BJ (cell line): ENCODE measurements around the gene ACTMAP. TPM values are rescaled to one million over a fixed set of nuclear protein-coding genes. Genes with fewer than 3 reads are reported as not detected.

Experiments used
- CTCF ChIA-PET: fragments of 350-600 bp; formaldehyde crosslinking; extraction: SDS; loops from one replicate; lab custom pipeline; 2021; ENCODE audit warnings: antibody characterized with exemption, inconsistent platforms; lab: Yijun Ruan, JAX
- POLR2A ChIA-PET: fragments of 300-600 bp; sonication (Branson Sonifier 250); formaldehyde crosslinking; extraction: SDS; loops from one replicate; lab custom pipeline; 2021; ENCODE audit warnings: antibody characterized with exemption; lab: Charles Lee
- DNase-seq: peaks from one replicate; pipeline ENCODE4 v3.0.0-alpha.2; 2011; ENCODE audit warnings: low read depth
- H3K27me3 ChIP-seq: 2 replicates; pipeline ENCODE4 v1.6.0; 2011; ENCODE audit warnings: low read length; ENCODE audit not compliant: control insufficient read depth, insufficient read depth
- H3K36me3 ChIP-seq: 2 replicates; pipeline ENCODE4 v1.5.1; 2011; ENCODE audit warnings: low read length; ENCODE audit not compliant: control insufficient read depth, insufficient read depth
- H3K4me3 ChIP-seq: 2 replicates; pipeline ENCODE4 v1.5.1; 2011; ENCODE audit warnings: low read depth, mild to moderate bottlenecking, control low read depth, low read length
- CTCF ChIP-seq: IDR thresholded peaks from 2 replicates; pipeline ENCODE4 v1.5.1; 2011; ENCODE audit warnings: low read depth, mild to moderate bottlenecking, control low read depth, inconsistent platforms, low read length, moderate library complexity; ENCODE audit not compliant: insufficient read depth
- polyA minus RNA-seq: library from RNA; depleted of rRNA, polyadenylated mRNA; stranded (reverse); fragments of >200 nt; gene quantifications from 2 replicates; pipeline ENCODE4 v1.2.3, GENCODE V29; 2011; rRNA and poly(A)+ RNA removed
- polyA plus RNA-seq: library from polyadenylated mRNA; depleted of rRNA; stranded (reverse); fragments of >200 nt; gene quantifications from 2 replicates; pipeline ENCODE4 v1.2.3, GENCODE V29; 2011; rRNA removed

Gene ACTMAP
- polyA plus RNA-seq (3.9 and 5.5 TPM in 2 replicates), polyA minus RNA-seq (5.0 and 5.8 TPM in 2 replicates)

- Histone ChIP-seq H3K36me3 (no peaks in the 10 kb centered on the region; the same call in 1 of the 2 replicates), H3K27me3 (no peaks in the 10 kb centered on the region), H3K4me3 (peak within 1 kb of the TSS; percentile 72)
- ChIA-PET CTCF (interaction anchor here (0.6 to 1.9 kb wide), 3 partner anchors 57 to 69 kb away, joined by 4 read pairs; no protein-coding TSS in a partner anchor), POLR2A (interaction anchor here (0.6 to 0.7 kb wide), 6 partner anchors 28 to 653 kb away, joined by 3 to 31 read pairs (median 4); partner anchors contain the start of gene RAB4B)
- peak; percentile 99 for DNase-seq
- no peak for TF ChIP-seq CTCF
Measured at GRCh38 chr19:40750058-40750873, at the start of gene ACTMAP. TSS of gene ACTMAP (minus strand) at chr19:40750477. CDS start at chr19:40749803, 674 bp downstream.

DNA sequence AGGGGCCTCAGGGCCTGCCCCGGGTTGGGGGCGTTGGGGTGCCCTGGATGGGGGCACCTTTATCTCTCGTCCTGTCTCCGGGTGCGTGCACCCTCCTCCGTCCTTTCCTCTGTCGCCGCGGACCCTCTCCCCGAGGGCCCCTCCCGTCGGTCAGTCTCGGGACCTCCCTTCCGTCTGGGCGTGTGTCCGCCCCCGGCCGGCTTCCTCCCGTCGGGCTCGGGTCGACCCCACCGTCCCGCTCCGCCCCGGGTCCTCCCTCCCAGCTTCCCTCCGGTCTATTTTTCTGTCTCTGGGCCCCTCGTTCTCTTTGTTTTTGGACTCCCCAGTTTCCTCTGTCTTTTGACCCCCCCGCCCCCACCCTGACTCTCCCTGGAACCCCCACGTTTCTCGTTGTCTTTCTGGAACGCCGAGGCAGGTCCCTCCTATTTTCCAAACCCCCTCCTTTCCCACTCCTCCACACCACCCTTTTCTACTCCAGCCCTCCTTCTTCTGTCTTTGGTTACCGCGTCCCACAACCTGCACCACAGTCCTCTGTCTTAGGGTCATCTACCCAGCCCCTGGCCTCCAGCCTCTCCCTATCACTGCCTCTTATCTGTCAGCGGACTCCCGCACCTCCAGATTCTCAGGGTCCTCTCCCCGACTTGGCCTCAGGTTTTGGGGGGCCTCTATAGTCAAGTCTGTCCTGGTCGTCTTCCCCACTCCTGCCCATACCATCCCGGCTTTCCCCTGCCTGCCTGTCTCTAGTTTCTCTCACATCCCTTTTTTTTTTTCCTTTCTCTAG lies 49.5 kb upstream of the ACTMAP start:
- no peaks in the 10 kb centered on the region for H3K27me3 ChIP-seq
- ChIA-PET POLR2A (no interaction called here), CTCF (no interaction called here)
- H3K4me3 ChIP-seq = peak overlapping the region; percentile 92
- H3K36me3 ChIP-seq = peaks cover 20% of the 10 kb centered on the region
- no peak for DNase-seq
- TF ChIP-seq CTCF = no peak

- no peak for TF ChIP-seq CTCF
- peak; percentile 97 for DNase-seq
- Histone ChIP-seq H3K27me3 (no peaks in the 10 kb centered on the region), H3K4me3 (peak within 1 kb of the TSS; percentile 92), H3K36me3 (peaks cover 18% of the 10 kb centered on the region)
- CTCF ChIA-PET = interaction anchor here (0.7 to 1.8 kb wide), 7 partner anchors 8 to 434 kb away, joined by 3 to 11 read pairs (median 4); partner anchors contain the start of gene RAB4B
- POLR2A ChIA-PET = interaction anchor here (0.6 to 0.7 kb wide), 3 partner anchors 9 to 435 kb away, joined by 3 to 6 read pairs (median 3); partner anchors contain the start of gene RAB4B
Measured at GRCh38 chr19:40798683-40799557, 48.6 kb upstream of the ACTMAP start, which contains the start of gene EGLN2. TSS of gene EGLN2 (plus strand) at chr19:40799191. CDS start at chr19:40800573, 1,382 bp downstream.

- Histone ChIP-seq H3K27me3 (no peaks in the 10 kb centered on the region), H3K4me3 (peak overlapping the region; percentile 43), H3K36me3 (peaks cover 17% of the 10 kb centered on the region)
- CTCF ChIA-PET = interaction anchor here (0.7 to 1.8 kb wide), 8 partner anchors 9 to 434 kb away, joined by 3 to 11 read pairs (median 4); partner anchors contain the start of gene RAB4B
- POLR2A ChIA-PET = interaction anchor here (0.5 to 0.7 kb wide), 2 partner anchors 20 kb away, joined by 6 to 23 read pairs; partner anchors contain the start of gene RAB4B
- TF ChIP-seq CTCF = peak; percentile 55
- DNase-seq = no peak
Measured at GRCh38 chr19:40797963-40798682, 47.8 kb upstream of the ACTMAP start.
